ENCODE data around the gene GNG13.

DNA sequence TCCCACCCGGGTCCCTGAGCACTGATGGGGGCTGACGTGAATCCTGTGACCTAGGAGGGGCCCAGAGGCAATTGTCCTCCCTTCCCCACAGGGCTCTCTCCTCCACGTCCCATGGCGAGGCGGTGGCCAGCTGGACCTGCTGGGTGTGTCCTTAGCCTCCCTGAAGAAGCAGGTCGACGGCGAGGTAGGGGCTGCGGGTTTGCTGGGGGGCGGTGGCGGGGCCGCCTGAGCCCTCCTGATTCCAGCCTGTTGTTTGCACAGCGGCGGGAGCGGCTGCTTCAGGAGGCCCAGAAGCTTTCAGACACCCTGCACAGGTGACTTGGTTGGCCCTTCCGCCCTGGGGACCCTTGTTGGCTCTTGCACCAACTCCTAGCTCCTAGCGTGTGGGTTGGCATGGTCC is 10.4 kb downstream of the GNG13 start:
- TF ChIP-seq CTCF (IDR thresholded peaks at IDR 0.05) (no peak), EP300 (IDR thresholded peaks at IDR 0.05) (no peak)

Measured in ovary (tissue), 3 donors.